Body of pancreas (tissue), 4 donors: Measurements from ENCODE around the gene ADCY5.

Experiments used
- CTCF ChIP-seq, 7 experiments: fragments of 450-650 bp in 4 of 7; fragments of 200-600 bp in 3 of 7; sonication (generic) in 3 of 7; IDR thresholded peaks; one replicate each; pipeline ENCODE4 v1.5.1; 2016 to 2019; ENCODE audit warnings: antibody characterized with exemption in 7 of 7
- POLR2A ChIP-seq, 3 donors: fragments of 450-650 bp; IDR thresholded peaks; one replicate each; pipeline ENCODE4 v1.6.1; 2016; ENCODE audit warnings: antibody characterized with exemption in 3 of 3, mild to moderate bottlenecking in 2 of 3

DNA sequence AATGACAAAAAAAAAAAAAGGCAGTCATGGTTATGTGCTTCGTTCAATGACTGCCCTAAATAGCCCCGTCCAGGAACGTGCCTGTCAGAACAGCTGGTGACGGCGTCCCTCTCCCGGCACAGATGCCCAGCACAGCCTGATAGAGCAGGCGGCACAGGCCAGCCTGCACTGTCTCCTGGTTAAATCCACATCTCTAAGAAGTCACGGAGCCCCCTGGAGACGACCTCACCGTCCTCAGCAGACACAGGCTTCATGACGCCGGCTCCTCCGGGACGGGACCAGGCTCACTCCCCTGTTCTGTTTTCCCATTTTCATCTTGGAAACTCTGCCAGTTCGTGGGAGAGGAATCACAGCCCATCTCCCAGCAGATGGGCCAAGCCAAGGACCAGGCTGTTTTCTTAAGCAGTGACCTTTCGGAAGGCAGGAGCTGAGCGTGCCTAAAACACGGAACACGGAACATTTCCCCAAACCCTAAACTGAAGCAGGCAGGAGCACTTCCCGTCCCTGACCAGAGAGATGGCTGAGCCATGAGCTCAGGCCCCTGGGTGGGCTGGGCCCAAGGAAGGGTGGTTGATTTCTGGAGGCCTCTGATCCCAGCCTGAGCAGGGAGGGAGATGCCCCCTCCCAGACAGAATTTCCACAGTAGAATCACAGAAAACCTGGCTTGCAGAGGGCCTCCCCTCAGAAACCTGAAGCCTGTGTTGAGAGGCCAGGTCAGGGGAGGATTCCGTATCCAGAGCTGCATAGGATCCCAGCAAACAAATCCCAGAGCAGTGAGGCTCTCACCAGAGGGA is 35.9 kb downstream of the ADCY5 start:
- no peak for TF ChIP-seq CTCF (IDR thresholded peaks at IDR 0.05)
- no peak for TF ChIP-seq POLR2A (IDR thresholded peaks at IDR 0.05)
